MM.1S (cell line): ENCODE data around the gene ACHE.
"Not testable (repeated sequence)": the region's sequence is repeated elsewhere in the genome, so short reads cannot be mapped to it uniquely, and the experiment has no call there.

ENCODE experiments used
- DNase-seq: peaks from one replicate; pipeline ENCODE4 v3.0.0-alpha.2; 2015
- H2AFZ ChIP-seq: fragments of 300-600 bp; sonication (generic); 2 replicates; pipeline ENCODE4 v1.6.0; 2016; ENCODE audit warnings: antibody characterized with exemption, low read length
- H3F3A ChIP-seq: fragments of 300-600 bp; sonication (generic); 2 replicates; pipeline ENCODE4 v1.6.1; 2016; ENCODE audit warnings: mild to moderate bottlenecking, antibody characterized with exemption, low read length, moderate library complexity, mixed read lengths; ENCODE audit not compliant: insufficient read depth
- H3K27ac ChIP-seq: fragments of 300-600 bp; sonication (generic); 2 replicates; pipeline ENCODE4 v1.5.1; 2016; ENCODE audit warnings: mild to moderate bottlenecking, low read length
- H3K27me3 ChIP-seq: fragments of 300-600 bp; sonication (generic); replicated peaks from 2 replicates; pipeline ENCODE4 v1.6.0; 2016; ENCODE audit warnings: low read length; ENCODE audit not compliant: insufficient read depth
- H3K36me3 ChIP-seq: fragments of 300-600 bp; sonication (generic); replicated peaks from 2 replicates; pipeline ENCODE4 v1.6.1; 2016; ENCODE audit warnings: mild to moderate bottlenecking, low read length, mixed read lengths; ENCODE audit not compliant: insufficient read depth
- H3K4me1 ChIP-seq: fragments of 300-600 bp; sonication (generic); 2 replicates; pipeline ENCODE4 v1.6.1; 2016; ENCODE audit warnings: low read length, mixed read lengths
- H3K4me2 ChIP-seq: fragments of 300-600 bp; sonication (generic); 2 replicates; pipeline ENCODE4 v1.6.0; 2016; ENCODE audit warnings: low read depth, low read length
- H3K4me3 ChIP-seq: fragments of 300-600 bp; sonication (generic); 2 replicates; pipeline ENCODE4 v1.5.1; 2016; ENCODE audit warnings: low read length, mixed read lengths
- H3K79me2 ChIP-seq: fragments of 300-600 bp; sonication (generic); 2 replicates; pipeline ENCODE4 v1.6.1; 2016; ENCODE audit warnings: mixed run types, low read length, mixed read lengths
- H3K9ac ChIP-seq: fragments of 300-600 bp; sonication (generic); 2 replicates; pipeline ENCODE4 v1.6.1; 2016; ENCODE audit warnings: low read length, mixed read lengths
- H3K9me2 ChIP-seq: fragments of 300-600 bp; sonication (generic); replicated peaks from 2 replicates; pipeline ENCODE4 v1.6.1; 2016; ENCODE audit warnings: mild to moderate bottlenecking, low read length, mixed read lengths; ENCODE audit not compliant: insufficient read depth
- H3K9me3 ChIP-seq: fragments of 300-600 bp; sonication (generic); replicated peaks from 2 replicates; pipeline ENCODE4 v1.6.1; 2016; ENCODE audit warnings: mild to moderate bottlenecking, low read length, mixed read lengths; ENCODE audit not compliant: insufficient read depth
- H4K20me1 ChIP-seq: fragments of 300-600 bp; sonication (generic); 2 replicates; pipeline ENCODE4 v1.6.1; 2016; ENCODE audit warnings: mild to moderate bottlenecking, low read length, moderate library complexity, mixed read lengths; ENCODE audit not compliant: insufficient read depth
- EZH2 ChIP-seq: fragments of 300-600 bp; sonication (generic); optimal IDR thresholded peaks from 2 replicates; pipeline ENCODE3; 2017; ENCODE audit warnings: low read depth, mild to moderate bottlenecking, antibody characterized with exemption, low read length, mixed read lengths
- EZH2phosphoT487 ChIP-seq: fragments of 300-600 bp; sonication (generic); IDR thresholded peaks from 2 replicates; pipeline ENCODE4 v1.6.1; 2018; ENCODE audit warnings: antibody characterized with exemption, low read length
- TF ChIP-seq, protein P1 (sequence below): fragments of 300-600 bp; sonication (generic); IDR thresholded peaks from 2 replicates; pipeline ENCODE4 v1.5.1; 2016; ENCODE audit warnings: antibody characterized with exemption, low read length, mixed read lengths

ACHE gene

GRCh38 chr7:100942045-100942774, 46.5 kb upstream of the ACHE start:
- no peaks in the 10 kb centered on the region for H3F3A ChIP-seq
- no peaks in the 10 kb centered on the region for H3K4me1 ChIP-seq
- DNase-seq, result no peak
- H3K9me3 ChIP-seq, result no peaks in the 10 kb centered on the region
- no peak overlapping the region for H3K9ac ChIP-seq
- no peak overlapping the region for H3K4me2 ChIP-seq
- no peak overlapping the region for H3K27ac ChIP-seq
- H2AFZ ChIP-seq, result no peak overlapping the region
- TF ChIP-seq EZH2phosphoT487 (no peak), EZH2 (no peak)
- TF ChIP-seq, protein P1, sequence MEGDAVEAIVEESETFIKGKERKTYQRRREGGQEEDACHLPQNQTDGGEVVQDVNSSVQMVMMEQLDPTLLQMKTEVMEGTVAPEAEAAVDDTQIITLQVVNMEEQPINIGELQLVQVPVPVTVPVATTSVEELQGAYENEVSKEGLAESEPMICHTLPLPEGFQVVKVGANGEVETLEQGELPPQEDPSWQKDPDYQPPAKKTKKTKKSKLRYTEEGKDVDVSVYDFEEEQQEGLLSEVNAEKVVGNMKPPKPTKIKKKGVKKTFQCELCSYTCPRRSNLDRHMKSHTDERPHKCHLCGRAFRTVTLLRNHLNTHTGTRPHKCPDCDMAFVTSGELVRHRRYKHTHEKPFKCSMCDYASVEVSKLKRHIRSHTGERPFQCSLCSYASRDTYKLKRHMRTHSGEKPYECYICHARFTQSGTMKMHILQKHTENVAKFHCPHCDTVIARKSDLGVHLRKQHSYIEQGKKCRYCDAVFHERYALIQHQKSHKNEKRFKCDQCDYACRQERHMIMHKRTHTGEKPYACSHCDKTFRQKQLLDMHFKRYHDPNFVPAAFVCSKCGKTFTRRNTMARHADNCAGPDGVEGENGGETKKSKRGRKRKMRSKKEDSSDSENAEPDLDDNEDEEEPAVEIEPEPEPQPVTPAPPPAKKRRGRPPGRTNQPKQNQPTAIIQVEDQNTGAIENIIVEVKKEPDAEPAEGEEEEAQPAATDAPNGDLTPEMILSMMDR, result no peak
- H3K36me3 ChIP-seq, result no peaks in the 10 kb centered on the region
- H4K20me1 ChIP-seq, result no peaks in the 10 kb centered on the region
- no peaks in the 10 kb centered on the region for H3K9me2 ChIP-seq
- H3K4me3 ChIP-seq, result no peak overlapping the region
- H3K79me2 ChIP-seq, result no peaks in the 10 kb centered on the region
- peaks cover 62% of the 10 kb centered on the region for H3K27me3 ChIP-seq

DNA sequence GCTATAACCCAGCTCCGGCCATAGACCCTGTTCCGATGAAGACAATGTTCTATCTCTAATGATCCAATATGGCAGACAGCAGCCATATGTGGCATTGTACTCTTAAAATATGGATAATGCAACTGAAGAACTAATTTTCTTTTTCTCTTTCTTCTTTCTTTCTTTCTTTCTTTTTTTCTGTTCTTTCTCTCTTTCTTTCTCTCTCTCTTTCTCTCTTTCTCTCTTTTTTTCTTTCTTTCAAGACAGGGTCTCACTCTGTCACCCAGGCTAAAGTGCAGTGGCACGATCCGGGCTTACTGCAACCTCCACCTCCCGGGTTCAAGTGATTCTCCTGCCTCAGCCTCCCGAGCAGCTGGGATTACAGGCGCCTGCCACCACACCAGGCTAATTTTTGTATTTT, 40.5 kb upstream of the ACHE start:
- DNase-seq, H3K9me3 ChIP-seq, H3K79me2 ChIP-seq, H4K20me1 ChIP-seq, H3K4me1 ChIP-seq, H3K36me3 ChIP-seq, H3K4me2 ChIP-seq, H3K9me2 ChIP-seq, H3K9ac ChIP-seq, H2AFZ ChIP-seq, H3K4me3 ChIP-seq, H3F3A ChIP-seq, H3K27ac ChIP-seq: not testable (repeated sequence)
- H3K27me3 ChIP-seq, result peaks cover 66% of the 10 kb centered on the region

DNA sequence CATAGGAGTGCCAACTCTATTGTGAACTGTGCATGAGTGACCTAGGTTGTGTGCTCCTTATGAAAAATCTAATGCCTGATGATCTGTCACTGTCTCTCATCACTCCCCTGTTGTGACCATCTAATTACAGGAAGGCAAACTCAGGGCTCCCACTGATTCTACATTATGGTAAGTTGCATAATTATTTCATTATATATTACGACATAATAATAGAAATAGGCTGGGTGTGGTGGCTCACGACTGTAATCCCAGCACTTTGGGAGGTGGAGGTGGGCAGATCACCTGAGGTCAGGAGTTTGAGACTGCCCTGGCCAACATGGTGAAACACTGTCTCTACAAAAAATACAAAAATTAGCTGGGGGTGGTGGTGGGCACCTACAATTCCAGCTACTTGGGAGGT, 39.7 kb upstream of the ACHE start:
- not testable (repeated sequence) for H2AFZ ChIP-seq, H3K79me2 ChIP-seq, H4K20me1 ChIP-seq, DNase-seq, H3K36me3 ChIP-seq, H3K9ac ChIP-seq, H3F3A ChIP-seq, H3K9me3 ChIP-seq, H3K4me3 ChIP-seq, H3K9me2 ChIP-seq, H3K4me2 ChIP-seq, H3K4me1 ChIP-seq, H3K27ac ChIP-seq
- H3K27me3 ChIP-seq, result peaks cover 74% of the 10 kb centered on the region

- Histone ChIP-seq H3K27ac (no peak overlapping the region), H3K9me3 (no peaks in the 10 kb centered on the region), H4K20me1 (no peaks in the 10 kb centered on the region), H3K27me3 (peaks cover 83% of the 10 kb centered on the region), H3K9me2 (no peaks in the 10 kb centered on the region), H3K36me3 (no peaks in the 10 kb centered on the region), H3F3A (no peaks in the 10 kb centered on the region), H3K4me3 (no peak overlapping the region), H3K9ac (no peak overlapping the region), H3K79me2 (no peaks in the 10 kb centered on the region), H3K4me2 (no peak overlapping the region), H2AFZ (no peak overlapping the region), H3K4me1 (no peaks in the 10 kb centered on the region)
- TF ChIP-seq EZH2 (no peak), EZH2phosphoT487 (no peak)
- TF ChIP-seq, protein P1, result no peak
- DNase-seq, result no peak
These were observed 38.0 kb upstream of the ACHE start for GRCh38 chr7:100933734-100934133.
